Measurements from ENCODE around the gene DAB1. TPM values are rescaled to one million over a fixed set of nuclear protein-coding genes. Genes with fewer than 3 reads are reported as not detected.

DAB1 gene
- polyA plus RNA-seq, 6 donors from 2014 or later = 0.11 TPM; not detected in 5

DNA sequence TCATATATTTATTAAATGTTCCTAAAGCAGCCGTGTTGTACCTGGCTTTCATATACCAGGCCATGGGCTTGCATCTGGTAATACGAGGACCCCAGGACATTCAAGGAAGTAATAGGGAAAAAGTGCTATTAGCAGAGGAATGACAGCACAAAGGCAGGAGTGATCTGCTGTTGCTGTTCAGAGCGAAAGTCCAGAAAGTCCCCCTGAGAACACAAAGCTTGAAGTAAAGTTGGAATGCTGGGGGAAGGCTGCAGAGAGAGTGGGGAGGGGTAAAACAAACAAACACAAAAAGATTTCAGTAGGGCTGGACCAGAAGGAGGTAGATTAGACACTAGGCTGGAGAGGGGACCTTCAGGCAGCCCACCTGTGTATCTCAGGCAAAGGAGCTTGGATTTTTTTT is 363.4 kb downstream of the DAB1 start:
- H3K27ac Mint-ChIP-seq = no peak overlapping the region
- no peak overlapping the region for H3K4me3 Mint-ChIP-seq
- H3K9me3 Mint-ChIP-seq = peaks cover 0 to 1% (median 0%) of the 10 kb centered on the region in 7 donors
- H3K36me3 Mint-ChIP-seq = no peaks in the 10 kb centered on the region
- ATAC-seq (ENCODE audit: low read depth in 2 of 2) (no peak), DNase-seq (no peak)
- no peaks in the 10 kb centered on the region for H3K4me1 Mint-ChIP-seq
- peaks cover 0 to 4% (median 0%) of the 10 kb centered on the region in 3 donors for H3K27me3 Mint-ChIP-seq

- Mint-ChIP-seq H3K36me3 (no peaks in the 10 kb centered on the region), H3K27me3 (peaks cover 0 to 4% (median 0%) of the 10 kb centered on the region in 3 donors), H3K4me1 (no peaks in the 10 kb centered on the region), H3K4me3 (no peak overlapping the region), H3K9me3 (peaks cover 0 to 1% (median 0%) of the 10 kb centered on the region in 7 donors), H3K27ac (no peak overlapping the region)
- ATAC-seq (ENCODE audit: low read depth in 2 of 2) (no peak), DNase-seq (no peak)
These were observed 365.0 kb downstream of the DAB1 start for GRCh38 chr1:57058652-57059501.

DNA sequence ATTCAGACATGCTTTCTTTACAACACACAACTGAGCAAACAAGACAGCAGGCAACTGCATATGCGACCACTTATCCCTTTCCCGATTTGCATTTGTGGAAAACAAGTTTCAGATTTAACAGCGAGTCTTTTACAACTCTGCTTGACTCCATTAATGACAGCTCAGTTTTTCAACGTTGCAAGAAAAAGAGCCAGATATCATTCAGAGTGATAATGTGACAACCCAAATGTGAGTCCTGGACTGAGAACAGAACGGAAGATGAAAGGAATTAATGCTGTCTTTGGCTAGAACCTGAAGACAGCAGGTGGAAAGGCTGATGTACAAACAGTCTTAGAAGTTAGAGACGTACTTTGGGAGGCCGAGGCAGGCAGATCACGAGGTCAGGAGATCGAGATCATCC is 375.0 kb downstream of the DAB1 start:
- Mint-ChIP-seq H3K36me3 (no peaks in the 10 kb centered on the region), H3K27me3 (peaks cover 0 to 21% (median 10%) of the 10 kb centered on the region in 3 donors), H3K9me3 (peaks cover 0 to 13% (median 0%) of the 10 kb centered on the region in 7 donors), H3K4me1 (no peaks in the 10 kb centered on the region), H3K4me3 (no peak overlapping the region), H3K27ac (no peak overlapping the region)
- DNase-seq (no peak), ATAC-seq (ENCODE audit: low read depth in 2 of 2) (no peak)

- H3K27me3 Mint-ChIP-seq = peaks cover 0 to 24% (median 7%) of the 10 kb centered on the region in 3 donors
- H3K27ac Mint-ChIP-seq = no peak overlapping the region
- no peak overlapping the region for H3K4me3 Mint-ChIP-seq
- H3K36me3 Mint-ChIP-seq = no peaks in the 10 kb centered on the region
- DNase-seq = no peak
- ATAC-seq (ENCODE audit: low read depth in 2 of 2) = no peak
- H3K4me1 Mint-ChIP-seq = no peaks in the 10 kb centered on the region
- H3K9me3 Mint-ChIP-seq = peaks cover 0 to 15% (median 2%) of the 10 kb centered on the region in 7 donors
These were observed 377.4 kb downstream of the DAB1 start for GRCh38 chr1:57046462-57046861.

DNA sequence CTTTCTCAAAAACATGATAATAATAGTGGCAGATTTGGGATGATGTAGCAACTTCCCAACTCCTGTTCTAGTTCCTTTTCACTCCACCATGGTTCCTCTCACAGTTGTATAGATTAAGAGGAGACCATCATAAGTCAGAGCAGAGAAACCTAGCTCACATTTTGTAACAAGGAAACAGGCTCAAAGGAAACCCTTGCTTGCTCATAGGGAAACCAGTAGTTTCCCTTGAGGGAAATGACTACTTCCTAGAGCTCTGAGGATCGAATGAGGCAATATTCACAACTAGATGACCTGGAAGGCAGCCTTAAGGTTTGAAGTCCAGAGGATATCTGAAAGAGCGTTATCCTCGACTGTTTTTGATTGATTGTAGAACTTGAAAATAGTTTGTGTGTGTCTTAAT is 382.0 kb downstream of the DAB1 start:
- DNase-seq (no peak), ATAC-seq (ENCODE audit: low read depth in 2 of 2) (no peak)
- H3K9me3 Mint-ChIP-seq = peaks cover 0 to 6% (median 2%) of the 10 kb centered on the region in 7 donors
- peaks cover 0 to 6% (median 0%) of the 10 kb centered on the region in 3 donors for H3K27me3 Mint-ChIP-seq
- no peak overlapping the region for H3K4me3 Mint-ChIP-seq
- H3K27ac Mint-ChIP-seq = no peak overlapping the region
- H3K4me1 Mint-ChIP-seq = no peaks in the 10 kb centered on the region
- no peaks in the 10 kb centered on the region for H3K36me3 Mint-ChIP-seq

GRCh38 chr1:57040811-57041210 is 383.0 kb downstream of the DAB1 start:
- Mint-ChIP-seq H3K27ac (no peak overlapping the region), H3K4me3 (no peak overlapping the region), H3K4me1 (no peaks in the 10 kb centered on the region), H3K27me3 (peaks cover 0 to 6% (median 0%) of the 10 kb centered on the region in 3 donors), H3K36me3 (no peaks in the 10 kb centered on the region), H3K9me3 (peaks cover 0 to 10% (median 2%) of the 10 kb centered on the region in 7 donors)
- DNase-seq (no peak), ATAC-seq (ENCODE audit: low read depth in 2 of 2) (no peak)

- Mint-ChIP-seq H3K9me3 (peaks cover 0 to 9% (median 0%) of the 10 kb centered on the region in 7 donors), H3K36me3 (no peaks in the 10 kb centered on the region), H3K4me3 (no peak overlapping the region), H3K4me1 (no peaks in the 10 kb centered on the region), H3K27me3 (no peaks in the 10 kb centered on the region), H3K27ac (no peak overlapping the region)
- ATAC-seq (ENCODE audit: low read depth in 2 of 2) = no peak
- DNase-seq = no peak
These were observed 386.9 kb downstream of the DAB1 start for GRCh38 chr1:57036641-57037579.

DNA sequence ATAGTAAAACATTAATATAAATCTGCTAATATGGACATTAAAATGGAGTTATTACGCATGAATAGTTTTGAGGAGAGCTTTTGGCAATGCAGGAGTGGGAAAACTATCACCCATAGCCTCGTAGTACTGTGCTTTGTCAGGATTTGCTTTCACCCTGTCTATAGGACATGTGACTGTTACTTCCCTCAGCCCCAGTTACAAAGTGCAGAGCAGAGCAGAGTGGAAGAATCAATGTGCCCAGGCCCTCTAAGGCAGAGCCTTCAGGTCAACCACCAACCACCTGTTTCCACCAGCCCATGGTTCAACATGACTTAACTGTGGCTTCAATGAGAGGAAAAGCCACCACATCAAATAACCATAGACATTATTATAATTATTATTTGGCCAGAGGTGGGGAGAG is 389.1 kb downstream of the DAB1 start:
- H3K9me3 Mint-ChIP-seq = peaks cover 0 to 9% (median 4%) of the 10 kb centered on the region in 7 donors
- no peak overlapping the region for H3K27ac Mint-ChIP-seq
- no peaks in the 10 kb centered on the region for H3K4me1 Mint-ChIP-seq
- no peak overlapping the region for H3K4me3 Mint-ChIP-seq
- H3K27me3 Mint-ChIP-seq = no peaks in the 10 kb centered on the region
- no peaks in the 10 kb centered on the region for H3K36me3 Mint-ChIP-seq
- ATAC-seq (ENCODE audit: low read depth in 2 of 2) (no peak), DNase-seq (no peak)

DNA sequence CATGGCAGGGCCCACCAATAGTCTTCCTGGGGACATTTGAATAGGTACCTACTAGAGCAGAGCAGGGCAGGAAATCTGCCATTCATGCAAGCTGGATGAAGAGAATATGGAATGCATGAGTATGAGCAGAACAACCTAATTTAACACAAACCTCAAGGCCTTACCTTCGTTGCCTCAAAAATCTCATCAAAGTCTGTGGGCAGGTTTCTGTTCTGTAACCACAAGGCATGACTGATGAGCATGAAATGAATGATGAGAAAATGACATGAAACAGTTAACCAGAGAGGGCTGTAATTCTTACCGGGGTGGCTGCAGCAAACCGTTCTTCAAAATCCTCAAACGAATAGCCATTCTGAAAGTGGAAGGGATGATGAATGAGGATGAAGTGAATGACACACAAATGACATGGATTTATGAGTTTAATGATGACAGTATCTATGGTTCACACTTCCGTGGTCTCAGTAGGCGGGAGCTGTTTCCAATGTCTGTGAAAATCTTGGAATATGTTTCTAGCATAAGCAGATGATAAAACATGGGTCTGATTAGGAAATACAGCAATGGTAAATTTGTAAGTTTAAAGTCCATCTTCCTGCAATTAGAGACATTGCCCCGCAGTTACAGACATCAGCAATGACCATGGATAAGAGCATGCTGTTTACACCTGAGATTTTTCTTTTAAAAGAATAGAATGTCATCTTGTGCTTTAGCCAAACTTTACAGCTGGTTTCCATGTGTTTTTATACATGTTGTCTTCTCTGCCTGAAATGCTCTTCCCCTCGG is 390.4 kb downstream of the DAB1 start:
- DNase-seq = no peak
- no peak overlapping the region for H3K4me3 Mint-ChIP-seq
- no peak for ATAC-seq (ENCODE audit: low read depth in 2 of 2)
- H3K27ac Mint-ChIP-seq = no peak overlapping the region
- H3K4me1 Mint-ChIP-seq = no peaks in the 10 kb centered on the region
- H3K9me3 Mint-ChIP-seq = peaks cover 0 to 16% (median 5%) of the 10 kb centered on the region in 7 donors
- H3K27me3 Mint-ChIP-seq = no peaks in the 10 kb centered on the region
- no peaks in the 10 kb centered on the region for H3K36me3 Mint-ChIP-seq

GRCh38 chr1:57026624-57027354 is 397.1 kb downstream of the DAB1 start:
- Mint-ChIP-seq H3K36me3 (no peaks in the 10 kb centered on the region), H3K9me3 (peaks cover 0 to 19% (median 6%) of the 10 kb centered on the region in 7 donors), H3K4me3 (no peak overlapping the region), H3K4me1 (no peaks in the 10 kb centered on the region), H3K27ac (no peak overlapping the region), H3K27me3 (peaks cover 0 to 8% (median 0%) of the 10 kb centered on the region in 3 donors)
- no peak for DNase-seq
- ATAC-seq (ENCODE audit: low read depth in 2 of 2) = no peak

DNA sequence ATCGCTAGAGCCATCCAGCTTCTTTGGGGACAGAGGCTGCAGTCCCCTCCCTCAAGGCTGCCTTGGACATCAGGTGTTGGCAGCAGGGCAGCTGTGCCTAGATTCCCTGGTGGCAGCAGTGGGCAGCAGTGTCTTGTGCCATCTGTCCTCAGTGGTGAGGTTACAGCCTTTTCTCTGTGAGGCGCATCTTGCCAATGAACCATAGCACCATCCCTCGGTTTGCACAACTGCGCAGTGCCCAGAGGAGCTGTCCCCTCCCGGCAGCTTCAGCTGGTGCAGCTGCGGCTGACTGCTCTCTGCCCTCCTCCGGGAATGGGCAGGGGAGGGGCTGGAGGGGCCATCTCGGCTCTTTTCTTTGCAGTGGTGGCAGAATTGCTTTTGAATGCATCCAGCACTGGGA is 399.0 kb downstream of the DAB1 start:
- DNase-seq (no peak), ATAC-seq (ENCODE audit: low read depth in 2 of 2) (no peak)
- Mint-ChIP-seq H3K9me3 (peaks cover 0 to 14% (median 3%) of the 10 kb centered on the region in 7 donors), H3K4me3 (no peak overlapping the region), H3K27me3 (peaks cover 0 to 8% (median 3%) of the 10 kb centered on the region in 3 donors), H3K4me1 (no peaks in the 10 kb centered on the region), H3K36me3 (no peaks in the 10 kb centered on the region), H3K27ac (no peak overlapping the region)

GRCh38 chr1:57024428-57024827 is 399.4 kb downstream of the DAB1 start:
- Mint-ChIP-seq H3K27me3 (peaks cover 0 to 8% (median 3%) of the 10 kb centered on the region in 3 donors), H3K4me1 (no peaks in the 10 kb centered on the region), H3K27ac (no peak overlapping the region), H3K4me3 (no peak overlapping the region), H3K9me3 (peaks cover 0 to 11% (median 2%) of the 10 kb centered on the region in 7 donors), H3K36me3 (no peaks in the 10 kb centered on the region)
- DNase-seq (no peak), ATAC-seq (ENCODE audit: low read depth in 2 of 2) (no peak)

Measured in naive B cell (primary cell).